Measurements from ENCODE around the gene NR2F1.

NR2F1 gene

GRCh38 chr5:93591323-93591945, 8.4 kb downstream of the NR2F1 start:
- DNase-seq (ENCODE audit: low spot score), result no peak

DNA sequence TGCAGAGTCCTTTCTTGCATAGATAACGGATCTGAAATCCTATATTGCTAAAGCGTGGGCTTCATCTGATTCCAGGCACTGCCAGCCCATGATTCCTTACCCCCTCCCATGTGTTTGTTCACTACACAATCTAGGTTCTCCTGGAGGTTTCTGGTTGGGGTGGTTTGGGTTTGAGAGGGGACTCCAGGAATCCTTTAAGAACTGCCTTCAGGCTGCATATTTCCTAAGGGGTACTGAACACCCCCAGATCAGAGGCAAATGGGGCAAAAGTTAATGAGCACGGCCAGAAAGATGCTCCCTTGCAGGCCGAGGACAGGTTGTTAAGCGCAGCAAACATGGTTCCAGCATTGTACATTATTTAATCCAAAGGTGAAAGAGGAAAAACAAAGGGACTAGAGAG, 9.9 kb downstream of the NR2F1 start:
- no peak for DNase-seq (ENCODE audit: low spot score)

- no peak for DNase-seq (ENCODE audit: low spot score)
These were observed 10.6 kb downstream of the NR2F1 start for GRCh38 chr5:93593476-93594131.

- no peak for DNase-seq (ENCODE audit: low spot score)
These were observed 11.8 kb downstream of the NR2F1 start for GRCh38 chr5:93594591-93595419.

DNA sequence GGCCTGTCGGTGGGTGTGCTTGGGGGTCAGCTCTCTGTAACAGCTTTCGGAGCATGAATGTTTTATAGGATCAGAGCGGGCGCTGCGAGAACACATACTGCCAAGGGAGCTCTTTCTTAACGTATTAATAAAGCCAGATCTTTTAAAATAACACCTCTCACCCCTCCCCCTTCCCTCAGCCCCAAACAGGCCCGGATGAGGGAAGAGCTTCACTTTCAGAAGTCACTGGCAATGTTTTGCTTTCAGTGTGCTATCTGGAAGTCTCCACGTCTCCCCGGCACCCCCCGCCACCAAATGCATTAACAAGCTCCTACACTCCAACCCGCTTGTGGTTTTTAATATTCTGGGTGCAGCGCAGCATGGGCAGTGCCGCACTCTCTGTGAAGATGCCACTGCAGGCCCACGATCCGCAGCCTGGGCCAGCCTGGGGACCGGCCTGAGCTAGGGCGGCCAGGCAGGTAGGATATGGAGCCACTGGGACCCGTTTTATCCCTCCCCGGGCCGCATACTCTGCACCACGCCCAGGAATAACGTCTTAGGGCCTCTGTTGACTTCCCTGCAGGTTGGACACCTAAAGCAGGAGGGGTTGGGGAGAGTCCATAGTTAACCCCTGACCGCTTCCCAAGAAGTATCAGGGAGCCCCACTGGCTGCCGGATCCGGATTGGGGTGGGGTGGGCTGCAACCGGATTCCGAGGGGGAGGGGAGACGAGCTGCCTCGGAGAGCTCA, 12.6 kb downstream of the NR2F1 start:
- no peak for DNase-seq (ENCODE audit: low spot score)

DNA sequence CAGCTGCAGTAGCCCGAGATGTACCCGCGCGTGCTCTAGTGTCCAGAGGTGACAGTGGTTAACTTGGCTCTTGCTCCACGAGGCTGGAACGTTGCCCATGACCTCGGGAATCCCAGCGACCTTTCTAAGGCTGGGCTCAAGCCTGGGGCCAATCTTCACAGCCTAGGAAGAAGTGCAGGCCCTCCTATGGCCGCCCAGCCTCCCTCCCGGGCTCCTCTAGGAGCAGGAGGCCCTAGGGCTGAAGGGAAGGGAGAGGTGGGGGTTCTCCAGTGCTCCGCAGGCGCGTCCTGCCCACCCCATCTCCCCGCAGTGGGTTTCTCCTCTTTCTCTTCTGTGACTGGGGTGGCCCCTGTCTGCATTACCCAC, 13.3 kb downstream of the NR2F1 start:
- no peak for DNase-seq (ENCODE audit: low spot score)

DNA sequence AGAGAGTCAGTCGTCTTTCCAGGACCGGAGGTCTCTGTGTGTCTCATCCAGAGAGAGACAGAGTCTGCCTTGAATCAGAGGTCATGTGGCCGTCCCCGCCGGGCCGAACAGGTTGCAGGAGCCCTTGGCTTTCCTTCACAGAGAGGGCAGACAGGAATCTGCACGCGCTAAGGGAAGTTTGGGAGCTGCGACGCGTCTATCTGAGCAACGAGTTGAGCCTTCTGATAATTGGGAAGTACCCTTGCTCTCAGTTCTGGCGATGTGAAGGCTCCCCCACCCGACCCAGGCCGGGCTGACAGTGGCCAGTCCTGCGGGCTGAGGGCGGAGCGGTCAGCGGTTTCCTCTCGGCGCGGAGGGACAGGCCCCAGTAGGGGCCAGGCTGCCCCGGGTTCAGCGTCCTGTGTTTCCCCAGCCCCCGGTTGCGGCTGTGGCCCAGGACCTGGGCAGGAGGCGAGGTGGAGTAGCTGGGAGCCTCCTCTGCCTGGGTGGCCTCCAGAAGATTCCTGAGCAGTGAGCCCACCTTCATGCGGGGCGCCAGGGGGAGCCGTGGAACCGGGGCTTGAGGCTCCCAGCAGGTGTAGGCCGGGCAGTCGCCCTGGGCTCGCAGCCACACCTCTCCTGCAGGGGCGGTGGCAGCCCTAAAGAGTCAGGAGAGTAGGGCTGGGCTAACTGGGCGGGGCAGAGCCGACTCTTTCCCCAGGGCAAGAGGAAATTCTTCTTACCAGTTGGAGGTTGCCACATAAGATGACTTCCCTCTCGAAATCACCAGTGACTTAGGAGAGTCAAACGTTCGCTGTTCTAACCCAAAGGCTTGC, 13.9 kb downstream of the NR2F1 start:
- no peak for DNase-seq (ENCODE audit: low spot score)

GRCh38 chr5:93598091-93599000, 15.3 kb downstream of the NR2F1 start:
- no peak for DNase-seq (ENCODE audit: low spot score)

GRCh38 chr5:93599001-93599379, 16.0 kb downstream of the NR2F1 start:
- no peak for DNase-seq (ENCODE audit: low spot score)

DNA sequence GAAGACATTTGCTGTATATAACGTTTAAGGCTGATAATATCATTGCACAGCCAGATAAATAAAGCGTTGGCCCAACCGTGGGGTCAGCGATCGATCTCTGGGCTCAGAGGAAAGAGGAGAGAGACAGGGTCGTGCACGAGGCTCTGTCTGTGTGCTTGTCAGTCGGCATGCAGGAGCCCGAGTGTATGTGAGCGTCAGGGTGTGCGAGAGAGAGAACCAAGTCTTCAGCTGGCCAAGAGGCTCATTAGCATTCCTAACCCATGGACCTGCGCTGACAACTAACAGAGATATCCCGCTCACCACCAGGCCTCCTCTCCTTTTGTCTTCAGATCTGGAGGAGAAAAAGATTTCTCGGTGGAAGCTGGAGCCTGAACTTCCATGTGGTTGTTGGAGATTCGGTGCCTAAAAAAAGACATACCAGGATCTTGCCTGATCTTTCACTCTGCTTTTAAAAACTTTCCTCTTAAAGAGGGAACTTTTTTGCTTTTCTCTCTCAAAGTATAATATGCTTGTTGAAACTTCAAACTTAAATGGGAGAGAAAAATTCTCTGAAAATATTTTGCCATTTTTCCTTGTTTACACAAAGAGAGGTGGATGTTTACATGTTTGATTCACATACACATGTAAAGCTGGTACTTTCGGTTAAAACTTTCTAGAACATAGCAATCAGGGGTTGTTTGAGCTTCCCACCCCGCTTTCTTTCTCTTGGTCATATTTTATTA, 16.5 kb downstream of the NR2F1 start:
- no peak for DNase-seq (ENCODE audit: low spot score)

- DNase-seq (ENCODE audit: low spot score), result no peak
These were observed 17.5 kb downstream of the NR2F1 start for GRCh38 chr5:93600409-93601070.

DNA sequence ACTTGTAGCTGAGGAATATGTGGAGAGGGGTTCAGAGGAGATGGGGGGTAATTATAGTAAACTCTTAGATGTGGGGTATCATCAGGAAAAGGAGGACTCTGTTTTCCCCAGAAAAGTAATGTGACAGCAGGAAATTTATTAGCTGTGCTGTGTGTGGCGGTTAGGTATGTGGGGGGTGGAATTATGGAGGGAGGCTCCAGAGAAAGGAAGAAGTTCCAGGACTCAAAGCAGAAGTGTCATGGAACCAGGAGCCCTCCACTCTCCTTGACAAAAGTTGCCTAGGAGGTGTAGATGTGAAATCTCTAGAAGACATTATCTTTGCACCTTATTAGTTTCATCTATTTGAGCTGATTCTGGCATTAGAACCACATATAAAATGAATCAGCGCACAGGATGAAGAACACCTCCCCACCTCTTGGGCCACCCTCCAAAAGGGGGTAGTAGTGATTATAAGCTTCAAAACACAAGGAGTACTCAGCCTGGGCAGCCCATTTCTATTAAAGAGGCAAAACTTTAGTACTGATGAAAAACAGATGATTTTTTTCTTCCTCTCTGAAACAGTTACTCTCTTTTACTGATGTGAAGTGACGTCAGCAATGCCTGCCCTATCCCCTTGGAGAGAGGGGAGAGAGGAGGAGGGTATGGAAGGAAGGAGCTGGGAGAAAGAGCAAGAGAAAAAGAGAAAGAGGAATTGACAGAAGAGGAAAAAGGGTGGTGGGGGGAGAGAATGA, 18.2 kb downstream of the NR2F1 start:
- no peak for DNase-seq (ENCODE audit: low spot score)

DNA sequence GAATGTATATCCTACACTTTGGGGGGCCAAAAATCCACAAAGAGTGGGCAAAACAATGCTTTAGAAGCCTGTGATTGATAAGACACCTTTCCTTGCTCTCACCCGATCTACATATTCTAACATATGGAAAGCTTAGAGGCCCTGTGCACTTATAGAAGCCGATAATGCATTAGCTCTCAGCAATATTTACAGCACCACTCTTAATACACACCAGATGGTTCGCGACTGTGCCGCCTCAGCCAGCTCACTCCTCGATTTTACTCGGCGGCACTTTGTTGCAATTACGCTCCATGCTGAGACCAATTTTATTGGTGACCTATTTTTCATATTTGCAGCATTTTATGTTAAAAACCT, 18.8 kb downstream of the NR2F1 start:
- DNase-seq (ENCODE audit: low spot score), result no peak

DNA sequence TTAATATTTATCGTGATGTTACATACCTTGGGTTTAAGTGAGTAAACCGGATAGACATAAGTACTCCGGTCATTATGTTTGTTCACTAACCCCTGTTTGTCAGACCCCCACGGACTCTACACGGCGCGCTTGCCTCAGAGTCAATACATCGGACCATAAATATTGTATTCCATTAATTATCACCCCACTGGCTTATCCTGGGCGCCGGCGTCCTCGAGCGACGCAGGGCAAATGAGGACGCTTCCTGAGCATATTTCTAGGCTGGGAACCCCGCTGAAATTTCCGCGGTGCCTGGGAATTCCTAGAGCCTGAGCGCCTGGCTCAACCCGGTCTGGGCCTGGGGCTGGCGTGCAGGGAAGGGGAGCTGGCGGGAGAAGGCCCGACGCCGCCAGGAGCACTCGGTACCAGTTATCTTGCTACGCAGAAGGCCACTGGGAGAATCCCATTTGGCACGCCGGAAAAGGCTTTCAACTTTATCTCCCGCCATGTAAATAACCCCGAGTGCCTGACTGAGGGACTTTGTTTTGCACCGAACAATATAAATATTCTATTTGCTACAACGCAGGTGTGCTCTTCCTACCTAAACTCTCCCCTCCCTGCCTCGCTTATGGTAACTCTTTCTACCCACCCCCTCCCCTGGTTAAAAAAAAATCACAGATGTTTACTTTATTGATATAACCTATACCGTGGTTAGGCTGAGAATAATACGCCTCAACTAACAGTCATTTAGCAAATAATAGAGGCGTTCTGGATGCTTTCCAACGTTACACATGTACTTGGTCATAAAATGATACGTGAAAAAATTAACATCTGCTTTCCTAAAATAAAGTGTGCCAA, 19.4 kb downstream of the NR2F1 start:
- DNase-seq (ENCODE audit: low spot score), result no peak

DNA sequence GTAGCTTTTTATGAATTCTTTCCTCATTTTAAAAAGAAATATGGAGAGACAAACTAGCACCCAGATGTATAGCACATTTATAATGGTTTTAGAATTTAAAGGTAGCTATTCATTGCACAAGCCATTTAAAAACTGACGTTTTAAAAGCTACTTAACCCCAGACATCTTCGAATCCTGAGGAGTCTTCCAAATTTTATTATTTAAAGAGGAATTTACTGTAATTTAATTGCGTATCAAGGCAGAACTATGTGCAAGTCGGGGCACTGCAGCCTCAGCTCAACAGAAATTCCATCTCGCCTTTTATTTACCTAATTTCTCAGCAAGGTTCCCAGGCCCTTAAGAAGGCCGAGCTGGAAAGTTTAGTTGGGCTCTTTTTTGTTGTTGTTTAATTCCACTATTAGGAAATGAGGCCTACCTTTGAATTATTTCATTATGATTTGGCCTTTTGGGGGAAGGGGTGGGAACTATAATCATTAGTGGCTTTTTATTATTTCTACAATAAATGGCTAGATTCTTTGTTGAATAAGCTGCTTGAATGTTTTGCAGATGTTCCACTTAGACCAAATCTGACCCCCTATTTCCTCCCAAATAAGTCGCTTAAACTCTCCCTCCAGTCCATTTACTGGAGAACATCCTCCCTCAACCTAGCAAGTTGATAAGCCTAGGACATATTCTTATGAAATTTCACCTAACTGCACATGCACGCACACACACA, 20.2 kb downstream of the NR2F1 start:
- DNase-seq (ENCODE audit: low spot score), result no peak

DNA sequence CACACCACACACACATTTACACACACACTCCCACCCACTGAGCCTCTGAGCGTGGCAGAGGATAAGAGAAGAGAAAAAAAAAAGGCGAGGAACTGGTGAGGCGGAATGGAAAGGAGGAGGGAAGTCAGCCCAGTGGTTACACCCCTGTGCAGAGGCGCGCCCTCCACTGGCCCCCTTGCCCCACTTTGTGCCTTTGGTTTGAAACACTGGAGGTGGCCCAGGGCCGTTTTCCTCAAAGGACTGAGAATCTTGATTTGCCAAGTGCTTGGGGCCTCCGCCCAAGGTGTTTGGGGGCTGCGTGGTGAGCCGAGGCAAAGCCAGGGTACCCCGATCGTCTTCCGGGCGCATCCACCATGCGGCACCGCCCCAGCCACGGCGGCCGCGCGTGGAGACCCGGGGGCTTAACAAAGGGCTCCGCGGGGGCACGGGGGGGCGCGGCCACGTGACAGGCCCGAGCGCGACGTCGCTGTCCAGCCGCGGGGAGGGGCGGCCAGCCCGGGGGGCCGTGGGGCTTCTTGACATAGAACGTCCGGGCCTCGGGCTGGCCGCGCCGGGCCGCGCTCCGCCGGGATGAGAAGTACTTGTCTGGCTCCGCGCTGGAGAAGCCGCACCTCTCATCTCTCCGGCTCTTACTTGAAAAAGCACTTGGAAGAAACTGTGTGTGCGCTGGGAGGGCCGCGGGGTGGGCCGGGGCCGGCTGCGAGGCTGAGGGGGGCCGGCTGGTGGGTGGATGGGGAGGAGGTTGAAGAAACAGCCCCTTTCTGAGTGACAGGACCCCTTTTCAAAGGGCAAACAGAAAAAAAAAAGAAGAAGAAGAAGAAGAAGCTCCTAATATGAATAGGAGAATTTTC, 21.0 kb downstream of the NR2F1 start:
- no peak for DNase-seq (ENCODE audit: low spot score)

Data from CD4-positive, alpha-beta T cell treated with Interleukin-2 at 100 ng/mL for 4 hours (primary cell).